ENCODE data around the gene MRPS10.
"Not testable (repeated sequence)": the region's sequence is repeated elsewhere in the genome, so short reads cannot be mapped to it uniquely, and the experiment has no call there.

MRPS10 gene

DNA sequence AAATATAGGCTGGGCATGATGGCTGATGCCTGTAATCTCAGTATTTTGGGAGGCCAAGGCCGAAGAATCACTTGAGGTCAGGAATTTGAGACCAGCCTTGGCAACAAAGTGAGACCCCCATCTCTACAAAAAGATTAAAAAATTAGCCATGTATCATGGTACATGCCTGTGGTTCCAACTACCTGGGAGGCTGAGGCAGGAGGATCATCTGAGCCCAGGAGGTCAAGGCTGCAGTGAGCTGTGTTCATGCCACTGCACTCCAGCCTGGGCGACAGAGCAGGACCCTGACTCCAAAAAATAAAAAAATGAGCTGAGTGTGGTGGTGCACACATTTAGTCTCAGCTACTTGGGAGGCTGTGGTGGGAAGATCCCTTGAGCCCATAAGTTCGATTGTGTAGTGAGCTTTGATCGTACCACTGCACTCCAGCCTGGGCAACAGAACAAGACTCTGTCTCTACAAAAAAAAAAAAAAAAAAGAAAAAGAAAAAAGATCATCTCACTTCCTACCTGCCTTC is 12.8 kb downstream of the MRPS10 start:
- DNase-seq = no peak

DNA sequence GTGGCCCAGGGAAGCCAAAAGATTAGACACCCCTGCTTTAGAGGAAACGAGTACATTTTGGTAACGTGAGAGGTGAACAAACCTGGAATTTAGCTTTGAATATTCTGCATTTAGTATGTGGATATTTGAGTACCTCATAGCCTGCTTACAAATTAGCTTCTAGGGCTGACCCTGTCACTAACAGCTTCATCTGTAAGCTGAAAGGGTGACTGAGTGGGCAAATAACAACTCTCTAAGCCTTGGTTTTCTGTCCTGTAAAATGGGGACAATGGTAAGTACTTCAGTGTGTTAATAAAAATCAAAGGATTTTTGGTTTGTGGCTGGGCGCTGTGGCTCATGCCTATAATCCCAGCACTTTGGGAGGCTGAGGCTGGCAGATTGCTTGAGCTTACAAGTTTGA is 14.5 kb downstream of the MRPS10 start:
- no peak for DNase-seq

DNA sequence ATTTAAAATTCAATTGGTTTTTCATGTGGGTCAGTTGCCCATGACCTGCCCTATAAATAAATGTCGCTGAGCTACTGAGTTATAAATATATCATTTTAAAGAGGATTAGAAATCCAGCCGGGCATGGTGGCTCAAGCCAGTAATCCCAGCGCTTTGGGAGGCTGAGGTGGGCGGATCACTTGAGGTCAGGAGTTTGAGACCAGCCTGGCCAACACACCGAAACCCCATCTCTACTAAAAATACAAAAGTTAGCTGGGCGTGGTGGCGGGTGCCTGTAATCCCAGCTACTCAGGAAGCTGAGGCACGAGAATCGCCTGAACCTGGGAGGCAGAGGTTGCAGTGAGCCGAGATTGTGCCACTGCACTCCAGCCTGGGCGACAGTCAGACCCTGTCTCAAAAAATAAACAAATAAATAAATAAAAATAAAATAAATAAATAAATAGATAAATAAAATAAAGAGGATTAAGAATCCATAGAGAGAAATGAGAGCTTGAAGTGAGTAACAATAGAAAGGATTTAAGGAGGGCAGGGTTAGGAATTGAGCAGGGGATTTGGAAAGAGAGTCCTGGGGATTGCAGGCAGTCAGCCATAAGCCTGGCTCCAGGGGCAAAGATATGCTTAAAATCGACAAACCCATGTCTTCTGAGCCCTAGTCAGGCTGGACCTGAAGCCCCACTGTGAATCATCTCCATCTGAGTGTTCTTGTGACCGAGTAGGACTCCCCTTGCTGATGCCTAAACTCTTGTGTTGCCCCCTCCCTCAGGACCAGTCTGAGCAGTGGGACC is 15.3 kb downstream of the MRPS10 start:
- DNase-seq = not testable (repeated sequence)

DNA sequence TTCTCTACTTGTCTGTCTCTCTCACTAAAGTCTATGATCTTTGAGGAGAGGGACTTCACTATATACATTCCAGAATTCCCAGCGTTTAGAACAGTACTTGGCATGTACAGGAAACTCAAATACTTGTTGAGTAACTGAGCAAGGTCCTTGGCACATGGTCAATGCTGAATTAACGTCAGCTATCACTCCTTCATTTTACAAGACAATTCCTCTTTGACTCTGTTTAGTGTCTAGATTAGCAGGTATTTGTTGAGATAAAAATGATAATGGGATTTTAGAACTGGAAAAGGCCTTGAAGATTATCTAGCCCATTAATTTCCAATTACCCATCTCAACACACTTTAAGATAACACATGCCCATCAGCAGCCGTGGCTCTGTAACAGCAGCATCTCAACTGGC is 16.3 kb downstream of the MRPS10 start:
- DNase-seq = no peak

DNA sequence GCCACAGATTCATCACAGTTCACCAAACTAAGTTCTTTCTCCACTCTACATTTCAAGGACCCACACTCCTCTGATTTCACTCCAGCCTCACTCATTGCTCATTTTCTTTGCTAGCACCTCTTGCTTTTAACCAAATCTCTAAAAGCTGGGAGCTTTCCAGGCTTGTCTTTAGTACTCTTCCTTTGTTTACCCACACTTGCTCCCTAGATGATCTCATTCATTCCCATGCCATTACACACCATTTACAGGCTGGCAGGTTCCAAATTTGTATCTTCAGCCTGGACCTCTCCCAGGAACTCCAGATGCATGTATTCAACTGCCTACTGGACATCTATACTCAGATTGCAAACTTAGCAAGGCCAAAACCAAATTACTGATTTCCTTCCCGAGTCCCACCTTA is 17.6 kb downstream of the MRPS10 start:
- DNase-seq = peak; percentile 95

DNA sequence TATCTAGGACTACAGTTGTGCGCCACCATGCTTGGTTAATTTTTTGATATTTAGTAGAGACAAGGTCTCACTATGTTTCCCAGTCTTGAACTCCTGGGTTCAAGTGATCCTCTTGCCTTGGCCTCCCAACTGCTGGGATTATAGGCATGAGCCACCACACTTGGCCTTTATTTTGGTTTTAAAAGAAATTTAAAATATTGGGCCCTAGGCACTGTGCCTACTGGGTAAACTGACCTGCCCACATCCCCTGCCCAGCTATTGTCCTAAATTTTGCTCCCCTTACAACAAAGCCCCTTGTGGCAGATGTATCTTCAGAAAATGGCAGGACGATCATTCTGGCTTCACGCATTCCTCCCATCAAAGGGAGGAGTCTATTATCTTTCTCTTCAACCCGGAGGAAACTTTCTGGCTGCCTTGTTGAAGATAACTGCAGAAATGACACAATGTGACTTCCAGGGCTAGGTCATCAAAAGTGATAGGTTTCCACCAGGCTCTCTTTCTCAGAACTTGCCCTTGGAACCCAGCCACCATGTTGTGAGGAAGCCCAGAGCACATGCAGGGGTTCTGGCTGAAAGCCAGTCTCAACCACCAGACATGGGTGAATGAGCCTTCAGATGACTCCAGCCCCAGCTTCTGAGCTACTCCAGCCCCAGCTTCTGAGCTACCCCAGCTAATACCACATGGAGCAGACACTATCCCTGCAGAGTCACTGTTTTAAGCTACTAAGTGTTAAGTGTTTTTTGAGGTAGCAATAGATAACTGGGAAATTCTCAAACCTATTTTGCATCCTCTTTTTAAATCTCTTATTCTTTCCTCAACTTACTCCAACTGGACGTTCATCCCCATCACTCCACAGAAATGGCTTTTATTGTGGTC is 18.3 kb downstream of the MRPS10 start:
- peak; percentile 56 for DNase-seq

DNA sequence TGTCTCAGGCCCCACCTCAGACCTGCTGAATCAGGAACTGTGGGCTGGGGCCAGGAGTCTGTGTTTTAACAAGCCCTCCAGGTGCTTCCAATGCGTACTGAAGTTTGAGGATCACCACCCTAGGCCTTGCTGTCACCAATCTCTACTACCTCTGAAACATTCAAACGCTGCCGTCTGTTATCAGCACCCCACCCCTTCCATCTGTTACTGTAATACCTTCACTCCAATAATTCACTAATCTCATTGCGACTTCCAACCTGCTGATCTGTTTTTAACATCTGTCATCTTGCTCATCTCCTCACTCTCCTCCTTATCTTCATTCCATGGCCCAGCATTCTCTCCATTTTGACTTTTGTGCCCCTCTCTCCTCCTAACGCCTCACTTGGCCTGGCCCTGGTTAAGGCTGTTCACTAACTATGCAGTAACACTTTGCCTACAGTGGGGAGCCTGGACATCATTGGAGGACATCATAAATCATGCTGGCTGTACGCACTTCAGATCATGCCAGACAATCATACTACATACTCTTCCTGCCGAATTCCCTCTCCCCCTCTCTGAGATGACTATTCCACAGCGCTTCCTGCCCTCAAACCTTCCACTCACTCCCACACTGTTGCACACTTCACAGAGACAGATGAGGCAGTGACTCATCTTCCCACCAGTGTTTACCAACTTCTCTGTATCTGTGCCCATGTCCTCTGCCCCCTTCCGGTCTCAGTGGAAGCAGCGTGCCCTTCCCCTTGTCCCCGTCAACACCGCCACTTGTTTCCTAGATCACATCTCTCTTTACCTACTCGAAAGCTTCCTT is 19.9 kb downstream of the MRPS10 start:
- DNase-seq = peak; percentile 51

DNA sequence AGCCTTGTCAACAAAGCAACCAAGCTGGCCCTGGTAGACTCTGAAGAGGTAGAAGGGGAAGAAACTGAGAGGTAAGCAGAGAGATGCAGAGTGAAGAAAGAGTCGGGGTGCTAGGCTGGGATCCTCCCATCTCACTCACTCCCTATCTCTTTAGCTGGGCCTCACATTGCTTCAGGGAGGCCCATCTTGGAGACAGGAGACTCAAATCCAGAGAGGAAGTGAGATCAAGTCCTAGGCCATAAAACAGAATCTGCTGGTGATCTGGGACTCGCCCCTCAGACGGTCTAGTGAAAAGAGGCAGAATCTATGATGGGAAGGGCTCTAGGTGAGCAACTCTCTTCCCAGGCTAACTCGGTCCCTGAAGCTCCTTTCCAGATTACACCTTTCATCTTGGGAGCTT is 22.2 kb downstream of the MRPS10 start:
- DNase-seq = no peak

DNA sequence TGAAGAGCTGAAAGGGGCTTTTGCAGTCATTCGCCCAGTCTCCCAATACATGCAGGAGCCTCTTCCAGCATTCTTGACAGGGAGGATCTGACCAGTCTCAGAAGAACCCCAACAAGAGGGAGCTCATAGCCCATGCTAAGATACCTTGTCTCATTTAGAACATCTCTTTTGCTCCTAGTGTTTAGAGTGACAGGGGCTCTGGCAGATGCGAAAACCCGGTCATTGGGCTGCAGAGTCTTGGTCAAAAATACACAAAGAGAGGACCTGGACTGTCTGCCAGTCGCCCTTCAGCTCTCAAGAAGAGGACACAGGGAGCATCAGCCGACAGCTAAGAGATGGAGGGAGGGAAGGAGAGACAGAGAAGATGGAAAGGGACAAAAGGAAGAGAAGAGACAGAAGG is 23.6 kb downstream of the MRPS10 start:
- DNase-seq = no peak

DNA sequence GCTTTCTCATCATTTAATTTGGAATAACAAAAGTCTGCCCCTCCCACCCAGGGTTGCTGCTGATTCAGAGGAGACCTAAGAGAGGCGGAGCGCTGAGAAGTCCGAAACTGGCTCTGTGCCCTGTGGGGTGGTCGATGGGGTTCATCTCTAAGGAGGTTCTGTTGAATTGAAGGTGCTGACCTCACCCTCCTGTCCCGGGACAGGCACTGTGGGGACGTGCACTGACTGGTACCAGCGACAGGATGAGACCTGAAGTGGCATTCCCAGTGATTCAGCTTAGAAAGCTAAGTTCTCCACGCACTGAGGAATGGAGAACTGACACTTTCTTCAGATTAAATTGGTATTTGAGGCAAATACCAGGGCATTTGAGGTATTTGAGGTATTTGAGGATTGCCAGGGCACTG is 24.2 kb downstream of the MRPS10 start:
- DNase-seq = peak; percentile 52

DNA sequence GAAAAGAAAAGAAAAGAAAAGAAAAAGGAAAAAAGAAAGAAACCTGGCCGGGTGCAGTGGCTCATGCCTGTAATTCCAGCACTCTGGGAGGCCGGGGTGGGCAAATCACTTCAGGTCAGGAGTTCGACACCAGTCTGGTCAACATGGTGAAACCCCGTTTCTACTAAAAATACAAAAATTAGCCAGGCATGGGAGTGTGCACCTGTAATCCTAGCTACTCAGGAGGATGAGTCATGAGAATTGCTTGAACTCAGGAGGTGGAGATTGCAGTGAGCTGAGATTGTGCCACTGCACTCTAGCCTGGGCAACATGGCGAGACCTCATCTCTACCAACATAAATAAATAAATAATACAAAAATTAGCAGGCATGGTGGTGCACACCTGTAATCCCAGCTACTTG is 25.3 kb downstream of the MRPS10 start:
- not testable (repeated sequence) for DNase-seq

DNA sequence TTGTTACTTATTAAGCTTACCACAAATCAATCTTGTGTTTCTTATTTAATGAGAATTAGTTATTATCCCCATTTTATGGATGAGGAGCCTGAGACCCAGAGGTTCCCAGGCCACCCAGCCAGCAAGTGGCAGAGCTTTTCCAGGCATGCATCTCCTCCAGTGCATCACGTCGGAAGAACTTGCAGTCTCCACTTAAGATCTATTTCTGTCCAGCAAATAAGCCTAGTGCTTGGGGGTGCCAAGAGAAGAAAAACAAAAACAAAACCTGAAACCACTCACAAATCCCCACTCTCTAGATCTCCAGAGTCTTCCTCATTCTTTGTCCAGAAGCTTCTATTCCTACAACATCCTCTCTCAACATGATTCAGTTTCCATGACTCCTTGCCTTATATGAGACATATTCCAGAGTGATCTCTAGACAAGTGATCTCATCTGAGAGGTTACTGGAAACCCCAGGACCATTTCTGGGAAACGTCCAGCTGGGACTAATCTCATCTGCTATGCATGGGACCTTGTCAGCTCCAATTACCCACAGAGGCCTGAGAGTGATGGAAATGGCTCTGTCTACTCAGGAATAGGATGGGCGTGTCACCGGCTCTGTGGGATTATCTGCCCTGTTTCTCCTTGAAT is 27.0 kb downstream of the MRPS10 start:
- DNase-seq = peak; percentile 83

DNA sequence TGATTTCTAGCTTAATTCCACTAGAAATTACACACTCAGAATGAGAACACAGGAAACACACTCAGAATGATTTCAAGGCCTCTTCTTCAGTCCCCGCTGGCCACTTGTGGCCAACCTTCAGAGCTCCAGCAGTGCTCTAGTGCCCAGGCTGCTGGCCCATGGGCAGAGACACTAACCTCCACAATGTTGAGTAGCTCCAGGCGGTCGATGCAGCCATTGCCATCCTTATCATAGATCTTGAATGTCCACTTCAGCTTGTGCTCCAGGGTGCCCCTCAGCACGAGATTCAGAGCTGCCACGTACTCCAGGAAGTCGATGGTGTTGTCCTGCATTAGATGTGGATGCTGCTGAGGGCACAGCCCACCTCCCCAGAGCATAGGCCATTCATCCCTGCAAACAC is 29.3 kb downstream of the MRPS10 start:
- DNase-seq = no peak

DNA sequence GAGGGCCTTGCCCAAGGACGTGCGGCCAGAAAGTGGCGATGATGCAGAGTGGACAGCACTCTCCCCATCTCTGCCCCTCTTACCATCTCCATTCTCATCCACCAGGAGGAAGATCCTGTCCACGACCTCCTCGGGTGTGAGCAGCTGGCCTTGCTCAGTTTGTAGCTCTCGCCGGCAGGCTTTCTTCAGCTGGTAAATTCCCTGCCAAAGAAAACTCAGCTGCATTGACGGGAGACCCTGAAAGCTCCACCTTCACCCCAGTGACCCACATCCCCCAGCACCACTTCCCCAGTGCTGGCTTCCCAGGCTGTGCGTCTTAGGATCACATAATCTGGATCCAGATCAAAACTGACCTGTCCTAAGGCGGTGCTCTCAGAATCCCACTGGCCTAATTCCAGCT is 32.1 kb downstream of the MRPS10 start:
- DNase-seq = no peak

DNA sequence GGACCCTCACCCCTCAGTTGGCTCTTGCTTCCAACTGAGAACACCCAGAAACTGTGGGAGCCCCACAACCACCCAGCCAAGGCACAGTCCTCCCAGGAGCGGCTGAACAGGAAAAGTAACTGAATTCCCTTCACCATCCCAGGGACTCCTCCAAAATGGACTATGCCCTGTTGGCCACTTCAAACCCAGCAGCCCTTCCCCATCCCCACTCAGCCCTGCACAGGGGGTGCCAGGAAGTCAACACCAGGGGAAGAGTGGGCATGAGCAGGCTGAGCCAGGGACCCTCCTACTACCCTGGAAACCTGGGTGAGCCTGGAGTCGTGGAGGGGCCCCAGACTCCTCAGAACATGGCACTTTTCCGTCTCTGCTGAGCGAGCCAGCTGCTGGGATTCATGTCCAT is 33.2 kb downstream of the MRPS10 start:
- DNase-seq = no peak

DNA sequence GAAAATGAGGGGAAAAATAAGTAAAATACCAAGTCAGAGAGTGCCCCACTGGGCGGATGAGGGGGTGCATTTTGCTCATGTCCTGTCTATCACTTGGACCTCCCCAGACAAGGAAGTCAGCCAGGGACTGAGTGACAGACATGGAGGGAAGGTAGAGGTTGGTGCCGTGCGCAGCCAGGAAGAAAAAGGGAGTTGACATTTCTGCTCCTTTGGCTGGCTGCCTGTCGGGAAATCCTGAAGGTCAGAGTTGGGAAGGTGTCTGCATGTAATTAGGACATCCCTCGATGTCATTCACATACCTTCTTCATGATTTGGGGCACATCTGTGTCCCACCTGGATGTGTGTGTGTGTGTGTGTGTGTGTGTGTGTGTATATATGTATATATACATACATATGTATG is 35.6 kb downstream of the MRPS10 start:
- DNase-seq = no peak

DNA sequence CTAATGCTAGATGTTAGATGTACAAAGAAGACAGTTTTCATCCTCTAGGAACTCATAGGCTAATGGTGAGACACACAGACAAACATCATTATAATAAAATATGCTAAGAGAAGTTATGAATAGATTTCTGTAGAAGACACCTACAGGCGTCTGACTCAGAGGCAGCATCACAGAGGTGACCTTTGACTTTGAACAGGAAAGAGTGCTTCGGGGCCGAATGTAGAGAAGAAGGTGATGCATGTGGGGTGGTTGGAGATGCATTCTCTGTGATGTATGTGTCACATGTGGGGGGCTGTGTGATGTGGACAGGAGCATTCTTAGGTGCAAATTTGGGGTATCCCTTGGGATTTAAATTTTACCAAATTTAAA is 37.7 kb downstream of the MRPS10 start:
- DNase-seq = no peak

DNA sequence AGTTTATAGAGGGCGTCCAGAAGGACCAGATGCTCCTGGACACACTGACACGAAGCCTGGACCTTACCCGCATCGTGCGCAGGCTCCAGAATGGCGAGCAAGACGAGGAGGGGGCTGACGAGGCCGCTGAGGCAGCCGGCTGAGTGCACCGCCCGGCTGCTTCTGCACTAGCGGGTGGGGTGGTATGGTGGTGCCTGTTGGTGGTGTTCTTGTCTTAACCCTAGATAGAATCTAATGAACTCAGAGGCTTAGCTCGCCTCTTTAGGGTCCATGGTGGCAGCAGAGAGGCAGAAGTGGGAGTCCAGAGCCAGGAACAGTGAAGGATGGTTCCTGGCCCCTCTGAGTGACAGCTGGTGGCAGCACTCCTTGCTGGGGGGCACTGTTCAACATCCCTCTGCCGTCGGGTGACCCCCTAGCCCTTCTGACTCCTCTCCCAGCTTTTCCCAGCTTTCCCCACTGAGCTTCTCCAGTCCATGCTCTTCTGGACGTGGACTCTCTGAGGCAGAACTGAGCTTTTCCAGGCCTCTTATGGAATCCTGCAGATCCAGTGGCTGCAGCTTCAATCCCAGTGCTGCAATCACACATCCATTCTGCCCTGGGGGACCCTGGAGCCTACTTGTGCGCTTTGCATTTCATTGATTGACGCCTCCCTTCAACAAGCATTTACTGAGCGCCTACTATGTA is 38.3 kb downstream of the MRPS10 start:
- no peak for DNase-seq

DNA sequence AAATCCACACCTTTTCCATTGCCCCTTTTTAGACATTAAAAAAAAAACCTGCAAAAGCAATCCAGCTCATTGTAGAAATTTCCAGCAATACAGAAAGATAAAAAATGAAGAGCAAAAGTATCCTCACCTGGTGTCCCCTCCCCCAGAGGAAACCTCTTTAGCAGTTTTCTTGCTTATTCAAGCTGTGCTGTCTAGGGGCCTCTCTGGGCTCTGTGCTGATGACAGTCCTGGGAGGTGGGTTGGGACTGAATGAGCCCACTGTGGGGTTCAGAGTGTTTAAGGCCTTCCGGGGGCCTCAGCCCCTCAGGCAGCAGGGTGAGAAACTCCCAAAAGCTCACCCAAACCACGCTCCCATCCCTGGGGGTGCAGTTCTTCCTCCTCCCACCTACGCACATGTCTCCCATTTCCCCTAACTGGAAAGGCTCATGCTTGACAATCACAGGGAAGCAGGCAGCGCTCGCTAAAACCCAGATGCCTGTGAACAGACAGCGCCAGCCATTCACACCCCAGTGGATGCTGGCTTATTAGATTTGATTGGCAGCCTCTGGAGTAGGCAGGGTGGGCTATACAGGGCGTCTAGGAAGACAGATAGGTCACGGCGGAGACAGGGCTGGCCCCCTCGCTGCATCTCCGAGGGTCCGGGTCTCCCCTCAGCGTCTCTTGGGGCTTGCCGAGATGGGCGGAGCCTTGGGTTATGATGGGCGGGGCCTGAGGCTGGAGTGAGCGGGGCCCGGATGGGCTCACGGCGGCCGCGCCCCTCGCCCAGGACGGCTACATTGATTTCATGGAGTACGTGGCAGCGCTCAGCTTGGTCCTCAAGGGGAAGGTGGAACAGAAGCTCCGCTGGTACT is 39.9 kb downstream of the MRPS10 start:
- no peak for DNase-seq

DNA sequence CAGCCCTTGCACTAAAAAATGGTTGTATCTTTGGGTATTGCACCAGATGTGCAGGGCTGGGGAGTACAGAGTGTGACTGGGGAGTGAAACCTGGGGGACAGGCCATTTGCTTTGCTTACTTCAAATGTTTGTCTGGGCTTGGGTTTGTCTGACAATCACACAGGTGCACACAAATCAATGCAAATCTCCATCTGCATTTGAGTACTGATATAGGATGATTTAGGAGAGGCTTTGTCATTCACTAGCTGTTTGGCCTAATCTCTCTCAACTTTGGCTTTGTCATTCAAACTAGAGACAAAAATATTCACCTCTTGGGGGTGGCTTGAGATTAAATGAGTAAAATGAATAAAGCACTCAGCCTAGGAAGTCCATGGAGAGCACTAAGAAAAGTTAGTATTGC is 40.7 kb downstream of the MRPS10 start:
- no peak for DNase-seq

DNA sequence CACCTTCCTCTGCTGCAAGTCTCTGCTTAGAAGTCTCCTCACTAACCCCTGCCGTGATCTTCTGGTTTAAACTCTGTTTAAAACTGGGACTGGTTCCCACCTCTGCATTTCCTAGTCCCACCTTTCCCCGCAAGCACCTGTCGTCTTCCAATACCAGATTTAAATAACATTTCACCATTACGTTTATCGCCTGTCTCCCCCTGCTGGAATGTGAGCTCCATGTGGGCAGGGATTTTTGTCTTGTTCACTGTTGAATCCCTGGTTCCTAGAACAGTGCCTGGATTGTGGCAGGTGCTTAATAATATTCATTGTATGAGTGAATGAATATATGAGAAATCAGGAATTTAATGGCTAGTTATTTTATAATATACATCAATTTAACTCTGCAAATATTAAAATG is 41.8 kb downstream of the MRPS10 start:
- no peak for DNase-seq
